ENCODE data around the gene SPRYD3.

GRCh38 chr12:53122961-53123468 lies 43.8 kb upstream of the SPRYD3 start:
- TF ChIP-seq CTCF (IDR thresholded peaks at IDR 0.05) (no peak), POLR2A (IDR thresholded peaks at IDR 0.05) (no peak)

All from upper lobe of left lung (tissue), 4 donors.